ENCODE measurements around the gene TRAPPC2.

Gene TRAPPC2

DNA sequence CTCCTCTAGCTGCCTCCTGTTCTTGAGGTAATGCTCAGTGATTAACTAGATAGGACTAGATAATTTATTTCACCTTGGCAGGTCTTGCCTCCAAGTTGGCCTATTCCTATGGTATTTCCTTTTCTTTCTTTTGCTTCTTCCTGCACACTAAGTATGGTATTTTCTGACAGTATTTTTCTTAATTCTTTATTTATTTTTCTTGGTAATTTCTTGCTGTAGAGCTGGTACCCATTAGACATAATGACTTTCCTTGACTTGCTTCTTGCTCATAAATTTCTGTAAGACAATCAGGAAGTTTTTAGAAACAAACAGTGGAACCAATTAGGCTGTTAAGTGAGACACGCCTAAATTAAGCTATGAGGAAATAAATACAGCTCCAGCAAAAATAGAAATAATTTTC, 36.0 kb downstream of the TRAPPC2 start:
- no peak overlapping the region for H3K27ac ChIP-seq (ENCODE audit: low read length)
- H3K9me3 ChIP-seq (replicated peaks; ENCODE audit: insufficient read depth, low read length): no peaks in the 10 kb centered on the region
- H3K4me1 ChIP-seq (ENCODE audit: low read length): no peaks in the 10 kb centered on the region
- H3K36me3 ChIP-seq (replicated peaks; ENCODE audit: insufficient read depth, low read length): no peaks in the 10 kb centered on the region; the same call in 1 of the 2 replicates
- H3K4me2 ChIP-seq (ENCODE audit: low read depth, low read length): no peak overlapping the region
- no peaks in the 10 kb centered on the region for H3F3A ChIP-seq (ENCODE audit: insufficient read depth, low read length)
- H3K9ac ChIP-seq (ENCODE audit: low read length): no peak overlapping the region
- H3K4me3 ChIP-seq (ENCODE audit: low read length): no peak overlapping the region
- H3K27me3 ChIP-seq (replicated peaks; ENCODE audit: insufficient read depth, low read length): no peaks in the 10 kb centered on the region
- no peak overlapping the region for H2AFZ ChIP-seq (ENCODE audit: low read length)
- no peaks in the 10 kb centered on the region for H3K9me2 ChIP-seq (replicated peaks; ENCODE audit: insufficient read depth, low read length)
- DNase-seq: no peak
- no peaks in the 10 kb centered on the region for H4K20me1 ChIP-seq (ENCODE audit: insufficient read depth, low read length)
- TF ChIP-seq, protein P1, sequence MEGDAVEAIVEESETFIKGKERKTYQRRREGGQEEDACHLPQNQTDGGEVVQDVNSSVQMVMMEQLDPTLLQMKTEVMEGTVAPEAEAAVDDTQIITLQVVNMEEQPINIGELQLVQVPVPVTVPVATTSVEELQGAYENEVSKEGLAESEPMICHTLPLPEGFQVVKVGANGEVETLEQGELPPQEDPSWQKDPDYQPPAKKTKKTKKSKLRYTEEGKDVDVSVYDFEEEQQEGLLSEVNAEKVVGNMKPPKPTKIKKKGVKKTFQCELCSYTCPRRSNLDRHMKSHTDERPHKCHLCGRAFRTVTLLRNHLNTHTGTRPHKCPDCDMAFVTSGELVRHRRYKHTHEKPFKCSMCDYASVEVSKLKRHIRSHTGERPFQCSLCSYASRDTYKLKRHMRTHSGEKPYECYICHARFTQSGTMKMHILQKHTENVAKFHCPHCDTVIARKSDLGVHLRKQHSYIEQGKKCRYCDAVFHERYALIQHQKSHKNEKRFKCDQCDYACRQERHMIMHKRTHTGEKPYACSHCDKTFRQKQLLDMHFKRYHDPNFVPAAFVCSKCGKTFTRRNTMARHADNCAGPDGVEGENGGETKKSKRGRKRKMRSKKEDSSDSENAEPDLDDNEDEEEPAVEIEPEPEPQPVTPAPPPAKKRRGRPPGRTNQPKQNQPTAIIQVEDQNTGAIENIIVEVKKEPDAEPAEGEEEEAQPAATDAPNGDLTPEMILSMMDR (IDR thresholded peaks at IDR 0.05; ENCODE audit: low read length): no peak
- TF ChIP-seq EZH2phosphoT487 (IDR thresholded peaks at IDR 0.05; ENCODE audit: low read length): no peak
- TF ChIP-seq EZH2 (optimal IDR thresholded peaks at IDR 0.05; ENCODE audit: low read depth, low read length): no peak
- peaks cover 96% of the 10 kb centered on the region for H3K79me2 ChIP-seq (ENCODE audit: low read length)

DNA sequence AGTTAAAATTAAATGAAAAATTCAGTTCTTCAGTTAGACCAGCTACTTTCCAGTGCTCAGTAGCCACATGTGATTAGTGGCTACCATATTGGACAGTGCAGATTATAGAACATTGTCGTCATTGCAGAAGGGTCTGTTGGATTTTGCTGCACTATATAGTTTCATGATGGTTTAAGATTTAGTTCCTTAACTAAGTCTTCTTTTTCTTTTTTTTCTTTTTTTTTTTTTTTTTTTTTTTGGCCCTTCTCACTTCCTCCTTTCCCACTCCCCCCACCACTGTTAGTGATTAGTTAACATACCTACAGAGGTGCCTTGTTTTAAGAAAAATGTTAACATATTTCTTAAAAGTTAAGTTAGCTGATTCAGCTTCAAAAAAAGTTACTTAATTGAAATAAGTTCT, 36.4 kb downstream of the TRAPPC2 start:
- TF ChIP-seq, protein P1 (IDR thresholded peaks at IDR 0.05; ENCODE audit: low read length): no peak
- TF ChIP-seq EZH2phosphoT487 (IDR thresholded peaks at IDR 0.05; ENCODE audit: low read length): no peak
- TF ChIP-seq EZH2 (optimal IDR thresholded peaks at IDR 0.05; ENCODE audit: low read depth, low read length): no peak
- Histone ChIP-seq H3K4me1 (ENCODE audit: low read length) (no peaks in the 10 kb centered on the region), H3K79me2 (ENCODE audit: low read length) (peaks cover 96% of the 10 kb centered on the region), H4K20me1 (ENCODE audit: insufficient read depth, low read length) (no peaks in the 10 kb centered on the region), H3K9ac (ENCODE audit: low read length) (no peak overlapping the region), H3K4me2 (ENCODE audit: low read depth, low read length) (no peak overlapping the region), H3K4me3 (ENCODE audit: low read length) (no peak overlapping the region), H3K9me3 (replicated peaks; ENCODE audit: insufficient read depth, low read length) (no peaks in the 10 kb centered on the region), H3F3A (ENCODE audit: insufficient read depth, low read length) (no peaks in the 10 kb centered on the region), H2AFZ (ENCODE audit: low read length) (no peak overlapping the region), H3K27me3 (replicated peaks; ENCODE audit: insufficient read depth, low read length) (no peaks in the 10 kb centered on the region), H3K9me2 (replicated peaks; ENCODE audit: insufficient read depth, low read length) (no peaks in the 10 kb centered on the region), H3K27ac (ENCODE audit: low read length) (no peak overlapping the region), H3K36me3 (replicated peaks; ENCODE audit: insufficient read depth, low read length) (no peaks in the 10 kb centered on the region; the same call in 1 of the 2 replicates)
- DNase-seq: no peak

DNA sequence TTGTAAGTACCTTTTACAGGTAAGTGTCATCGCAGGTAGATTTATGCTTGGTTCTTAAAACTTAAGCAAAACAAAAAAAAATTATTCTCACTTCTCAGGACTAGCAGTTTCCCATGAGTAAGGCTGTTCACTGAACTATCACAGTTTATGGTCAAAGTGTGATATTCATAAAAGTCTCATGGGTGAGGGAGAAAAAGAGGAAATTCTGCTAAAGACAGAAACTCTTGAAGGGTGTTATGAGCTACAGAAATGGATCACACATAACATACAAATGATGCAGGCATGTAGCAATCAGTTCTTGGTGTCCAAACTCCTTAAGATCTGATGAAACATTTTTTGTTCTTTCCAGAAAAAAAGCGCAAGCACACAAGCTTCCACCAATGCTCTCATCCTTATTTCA, 37.0 kb downstream of the TRAPPC2 start:
- H3K4me3 ChIP-seq (ENCODE audit: low read length): no peak overlapping the region
- no peaks in the 10 kb centered on the region for H3K27me3 ChIP-seq (replicated peaks; ENCODE audit: insufficient read depth, low read length)
- H3K79me2 ChIP-seq (ENCODE audit: low read length): peaks cover 96% of the 10 kb centered on the region
- H3F3A ChIP-seq (ENCODE audit: insufficient read depth, low read length): no peaks in the 10 kb centered on the region
- H3K9me2 ChIP-seq (replicated peaks; ENCODE audit: insufficient read depth, low read length): no peaks in the 10 kb centered on the region
- no peak overlapping the region for H3K27ac ChIP-seq (ENCODE audit: low read length)
- no peak overlapping the region for H3K9ac ChIP-seq (ENCODE audit: low read length)
- no peak overlapping the region for H3K4me2 ChIP-seq (ENCODE audit: low read depth, low read length)
- no peak for DNase-seq
- no peaks in the 10 kb centered on the region; the same call in 1 of the 2 replicates for H3K36me3 ChIP-seq (replicated peaks; ENCODE audit: insufficient read depth, low read length)
- no peaks in the 10 kb centered on the region for H3K9me3 ChIP-seq (replicated peaks; ENCODE audit: insufficient read depth, low read length)
- H3K4me1 ChIP-seq (ENCODE audit: low read length): no peaks in the 10 kb centered on the region
- no peak overlapping the region for H2AFZ ChIP-seq (ENCODE audit: low read length)
- no peaks in the 10 kb centered on the region for H4K20me1 ChIP-seq (ENCODE audit: insufficient read depth, low read length)
- TF ChIP-seq EZH2phosphoT487 (IDR thresholded peaks at IDR 0.05; ENCODE audit: low read length) (no peak), EZH2 (optimal IDR thresholded peaks at IDR 0.05; ENCODE audit: low read depth, low read length) (no peak)

DNA sequence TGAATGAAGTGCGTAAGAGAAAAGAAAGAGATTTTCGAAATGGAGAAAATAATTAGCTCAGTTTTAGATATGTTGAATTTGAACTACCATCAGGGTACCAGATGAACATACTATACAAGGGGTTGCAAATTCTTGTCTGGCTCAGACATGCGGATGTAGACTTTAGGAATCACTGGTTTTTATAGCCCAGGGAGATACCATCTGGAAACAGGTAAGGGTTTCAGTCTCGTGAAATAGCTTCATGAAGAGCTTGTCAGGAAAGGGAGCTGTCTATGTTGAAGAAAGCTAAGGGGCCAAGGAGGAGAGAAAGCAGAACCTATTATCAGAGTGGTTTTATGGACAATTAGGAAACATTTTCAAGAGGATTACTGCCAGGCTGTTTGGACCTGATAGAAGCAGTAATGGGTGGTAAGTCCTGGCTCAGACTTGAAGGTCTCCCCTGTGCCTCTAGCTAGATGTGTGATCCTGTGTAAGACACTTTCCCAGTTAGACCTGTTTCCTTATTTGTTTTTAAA, 38.8 kb downstream of the TRAPPC2 start:
- H3K9me2 ChIP-seq (replicated peaks; ENCODE audit: insufficient read depth, low read length): no peaks in the 10 kb centered on the region
- H3K9ac ChIP-seq (ENCODE audit: low read length): no peak overlapping the region
- H3K4me2 ChIP-seq (ENCODE audit: low read depth, low read length): no peak overlapping the region
- DNase-seq: no peak
- H4K20me1 ChIP-seq (ENCODE audit: insufficient read depth, low read length): no peaks in the 10 kb centered on the region
- H3K4me3 ChIP-seq (ENCODE audit: low read length): no peak overlapping the region
- no peak overlapping the region for H3K27ac ChIP-seq (ENCODE audit: low read length)
- H3K4me1 ChIP-seq (ENCODE audit: low read length): no peaks in the 10 kb centered on the region
- no peaks in the 10 kb centered on the region for H3F3A ChIP-seq (ENCODE audit: insufficient read depth, low read length)
- no peaks in the 10 kb centered on the region; the same call in 1 of the 2 replicates for H3K36me3 ChIP-seq (replicated peaks; ENCODE audit: insufficient read depth, low read length)
- peaks cover 96% of the 10 kb centered on the region for H3K79me2 ChIP-seq (ENCODE audit: low read length)
- no peak overlapping the region for H2AFZ ChIP-seq (ENCODE audit: low read length)
- no peaks in the 10 kb centered on the region for H3K9me3 ChIP-seq (replicated peaks; ENCODE audit: insufficient read depth, low read length)
- no peaks in the 10 kb centered on the region for H3K27me3 ChIP-seq (replicated peaks; ENCODE audit: insufficient read depth, low read length)
- no peak for TF ChIP-seq EZH2 (optimal IDR thresholded peaks at IDR 0.05; ENCODE audit: low read depth, low read length)
- TF ChIP-seq, protein P1 (IDR thresholded peaks at IDR 0.05; ENCODE audit: low read length): no peak
